NCI-H524 treated with DMSO at 0.1 percent for 48 hours (cell line): ENCODE data around the gene FIGLA.
"Not testable (repeated sequence)": the region's sequence is repeated elsewhere in the genome, so short reads cannot be mapped to it uniquely, and the experiment has no call there.

Experiments used
- DNase-seq: peaks from one replicate; lab custom pipeline; 2025; lab: John Stamatoyannopoulos, UW

FIGLA gene

DNA sequence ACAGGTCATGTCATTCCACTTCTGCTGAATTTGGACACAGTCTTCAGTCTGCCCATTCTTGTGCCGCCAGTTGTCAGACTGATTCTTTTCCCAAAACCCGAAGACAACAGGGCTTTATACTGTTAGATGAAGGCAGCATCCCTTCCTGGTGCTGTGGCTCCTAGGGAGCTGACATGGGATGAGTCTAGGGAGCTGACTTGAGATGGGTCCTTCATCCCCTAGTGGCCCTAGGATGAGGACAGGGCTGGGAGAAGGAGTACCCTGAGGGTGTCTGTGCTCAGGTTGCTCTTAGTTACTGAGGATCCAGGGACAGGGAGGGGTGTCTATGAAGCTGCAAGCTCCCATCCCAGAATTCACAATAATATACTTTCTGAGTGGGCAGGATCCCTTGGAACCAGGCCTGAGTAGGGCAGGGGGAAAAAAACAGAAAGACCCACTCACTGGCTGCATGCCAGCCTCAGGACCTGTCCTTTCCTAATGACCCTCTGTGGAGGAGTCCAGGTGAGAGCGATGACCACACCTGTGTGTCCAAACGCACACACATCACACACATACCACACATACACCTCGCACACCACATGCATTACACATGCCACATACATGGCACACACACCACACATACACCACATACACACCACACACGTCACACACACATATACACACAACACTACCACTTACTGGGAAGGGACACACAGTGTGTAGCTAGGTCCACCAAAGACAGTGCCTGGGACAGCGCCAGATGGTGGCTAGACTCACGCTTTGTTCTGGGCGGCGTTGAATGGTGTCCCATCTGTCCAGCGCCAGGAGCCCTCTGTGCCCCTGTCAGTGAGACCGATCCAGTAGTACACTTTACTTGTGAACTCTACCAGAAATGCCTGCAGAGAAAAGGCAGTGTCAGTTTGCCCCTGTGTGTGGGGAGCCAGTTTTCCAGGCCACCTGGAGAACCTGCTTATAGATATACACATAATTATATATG is 18.8 kb upstream of the FIGLA start:
- DNase-seq: peak; percentile 62

DNA sequence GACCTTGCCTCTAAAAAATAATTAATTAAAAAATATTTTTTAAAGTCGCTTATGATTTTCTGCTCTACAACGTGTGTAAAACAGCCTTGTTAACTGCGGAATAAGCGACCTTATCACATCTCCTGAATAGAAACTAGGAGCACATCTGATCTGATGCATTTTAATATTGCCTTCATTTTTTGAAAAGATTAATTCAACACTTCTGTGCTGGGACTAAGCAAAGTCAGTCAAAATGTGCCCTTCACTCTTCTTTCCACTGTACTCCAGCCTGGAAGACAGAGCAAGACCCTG is 17.3 kb upstream of the FIGLA start:
- DNase-seq: no peak

DNA sequence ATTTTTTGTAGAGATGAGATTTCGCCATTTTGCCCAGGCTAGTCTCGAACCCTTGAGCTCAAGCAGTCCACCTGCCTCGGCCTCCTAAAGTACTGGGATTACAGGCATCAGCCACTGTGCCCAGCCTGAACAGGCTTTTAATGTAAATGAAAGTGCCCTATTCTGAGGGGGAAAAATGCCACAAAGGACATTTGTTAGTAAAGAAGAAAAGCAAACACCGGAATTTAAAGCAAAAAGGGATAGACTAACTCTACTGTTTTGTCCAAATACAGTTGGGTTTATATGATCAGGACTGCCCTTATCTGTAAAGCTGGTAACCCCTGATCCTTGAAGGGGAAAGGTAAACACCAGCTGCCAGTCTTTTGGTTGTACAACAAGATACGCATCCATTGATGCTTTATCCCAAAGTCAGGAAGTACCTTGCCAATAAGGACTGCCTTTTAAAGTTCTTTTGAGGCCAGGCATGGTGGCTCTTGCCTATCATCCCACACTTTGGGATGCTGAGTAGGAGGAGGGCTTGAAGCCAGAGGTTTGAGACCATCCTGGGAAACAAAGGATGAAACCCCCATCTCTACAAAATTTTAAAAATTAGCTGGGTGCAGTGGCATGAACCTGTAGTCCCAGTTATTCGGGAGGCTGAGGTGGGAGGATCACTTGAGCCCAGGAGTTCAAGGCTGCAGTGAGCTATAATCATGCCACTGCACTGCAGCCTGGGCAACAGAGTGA is 16.8 kb upstream of the FIGLA start:
- no peak for DNase-seq

DNA sequence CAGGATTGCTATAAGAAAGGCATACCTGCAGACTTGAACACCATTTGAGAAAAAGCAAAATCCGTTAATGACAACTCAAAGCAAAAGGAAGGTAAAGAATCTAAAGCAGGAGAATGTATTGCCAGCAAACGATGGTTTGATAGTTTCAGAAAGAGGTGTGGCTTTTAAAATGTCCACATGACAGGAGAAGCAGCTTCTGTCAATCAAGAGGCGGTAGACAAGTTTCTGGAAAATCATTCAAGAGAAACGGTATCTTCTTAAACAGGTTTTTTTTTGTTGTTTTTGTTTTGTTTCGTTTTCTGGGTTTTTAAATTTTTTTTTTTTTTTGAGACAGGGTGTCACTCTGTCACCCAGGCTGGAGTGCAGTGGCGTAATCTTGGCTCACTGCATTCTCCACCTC is 16.2 kb upstream of the FIGLA start:
- no peak for DNase-seq

DNA sequence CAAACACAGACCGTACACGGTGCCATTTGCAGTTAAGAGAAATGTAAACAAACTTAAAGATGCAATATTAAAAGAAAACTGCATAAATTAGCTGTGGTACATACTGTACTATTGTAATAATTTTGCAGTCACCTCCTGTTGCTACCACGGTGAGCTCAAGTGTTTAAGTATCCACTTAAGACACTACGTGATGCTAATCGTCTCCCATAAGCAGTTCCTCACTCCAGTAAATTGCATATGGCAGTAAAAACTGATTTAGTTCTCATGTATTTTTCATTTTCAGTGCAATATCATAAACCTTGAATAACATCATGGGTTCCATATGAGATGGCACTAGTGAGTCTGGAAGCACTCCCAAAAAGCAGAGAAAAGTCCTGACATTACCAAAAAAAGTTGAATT is 15.6 kb upstream of the FIGLA start:
- DNase-seq: peak; percentile 53

DNA sequence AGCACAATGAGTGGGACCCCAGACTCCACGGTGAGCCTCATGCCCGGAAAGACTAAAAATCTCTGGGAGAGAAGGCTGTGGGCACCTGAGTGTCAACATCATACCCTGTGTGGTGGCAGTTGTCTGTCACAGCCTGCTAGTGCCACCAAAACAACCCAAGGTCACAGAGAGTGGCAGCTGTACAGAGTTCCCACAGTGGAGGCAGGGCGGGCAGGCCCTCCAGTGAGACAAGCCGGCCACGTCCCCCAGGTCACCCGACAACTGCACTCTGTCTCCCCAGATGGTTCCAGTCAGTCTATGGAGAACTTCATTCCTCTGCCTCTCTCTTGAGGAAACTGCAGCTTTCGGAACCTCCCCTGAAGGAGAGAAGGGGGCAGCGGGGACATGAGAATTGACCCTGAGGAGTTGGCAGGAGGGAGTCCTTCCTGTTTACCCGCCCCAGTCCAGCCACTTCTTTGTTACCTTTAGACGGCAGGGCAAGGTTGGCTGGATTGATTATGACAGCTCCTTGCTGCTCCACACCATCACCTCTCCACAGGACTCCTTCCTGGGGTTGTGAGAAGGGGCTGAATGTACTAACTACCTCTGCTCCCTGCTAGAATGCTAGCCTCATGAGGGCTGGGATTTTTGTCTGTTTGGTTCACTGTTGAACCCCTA is 11.3 kb upstream of the FIGLA start:
- DNase-seq: no peak

DNA sequence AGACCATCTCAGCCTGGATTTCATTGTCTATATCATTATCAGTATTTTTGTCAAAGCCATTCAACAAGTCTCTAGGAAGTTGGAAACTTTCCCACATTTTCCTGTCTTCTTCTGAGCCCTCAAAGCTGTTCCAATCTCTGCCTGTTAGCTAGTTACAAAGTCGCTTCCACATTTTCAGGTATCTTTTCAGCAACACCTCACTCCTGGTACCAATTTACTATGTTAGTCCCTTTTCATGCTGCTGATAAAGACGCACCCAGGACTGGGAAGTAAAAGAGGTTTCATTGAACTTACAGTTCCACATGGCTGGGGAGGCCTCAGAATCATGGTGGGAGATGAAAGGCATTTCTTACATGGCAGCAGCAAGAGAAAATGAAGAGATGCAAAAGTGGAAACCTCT is 9.3 kb upstream of the FIGLA start:
- no peak for DNase-seq

DNA sequence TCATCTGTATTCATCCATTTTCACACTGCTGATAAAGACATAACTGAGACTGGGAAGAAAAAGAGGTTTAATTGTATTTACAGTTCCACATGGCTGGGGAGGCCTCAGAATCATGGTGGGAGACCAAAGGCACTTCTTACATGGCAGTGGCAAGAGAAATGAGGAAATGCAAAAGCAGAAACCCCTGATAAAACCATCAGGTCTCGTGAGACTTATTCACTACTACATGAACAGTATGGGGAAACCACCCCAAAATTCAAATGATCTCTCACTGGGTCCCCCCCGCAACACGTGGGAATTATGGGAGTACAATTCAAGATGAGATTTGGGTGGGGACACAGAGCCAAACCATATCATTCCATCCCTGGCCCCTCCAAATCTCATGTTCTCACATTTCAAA is 7.6 kb upstream of the FIGLA start:
- DNase-seq: not testable (repeated sequence)

DNA sequence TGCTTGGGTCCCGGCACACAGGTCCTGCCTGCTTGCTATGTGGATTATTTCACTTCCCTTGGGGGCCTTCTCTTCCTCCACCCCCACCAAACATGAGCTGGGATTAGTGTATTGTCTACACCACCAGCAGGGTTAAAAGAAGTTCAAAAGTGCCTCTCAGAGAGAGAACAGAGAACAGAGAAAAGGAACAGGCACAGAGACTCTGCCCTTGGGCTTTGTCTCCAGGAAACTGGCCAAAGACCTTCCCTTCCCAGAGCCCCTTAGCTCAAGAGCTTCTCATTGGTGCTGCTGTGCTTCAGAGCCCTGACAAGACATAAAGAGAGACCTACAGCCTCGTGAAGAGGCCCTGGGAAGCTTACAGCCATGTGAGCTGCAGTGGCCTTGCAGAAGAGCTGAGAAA is 7.1 kb upstream of the FIGLA start:
- DNase-seq: no peak

DNA sequence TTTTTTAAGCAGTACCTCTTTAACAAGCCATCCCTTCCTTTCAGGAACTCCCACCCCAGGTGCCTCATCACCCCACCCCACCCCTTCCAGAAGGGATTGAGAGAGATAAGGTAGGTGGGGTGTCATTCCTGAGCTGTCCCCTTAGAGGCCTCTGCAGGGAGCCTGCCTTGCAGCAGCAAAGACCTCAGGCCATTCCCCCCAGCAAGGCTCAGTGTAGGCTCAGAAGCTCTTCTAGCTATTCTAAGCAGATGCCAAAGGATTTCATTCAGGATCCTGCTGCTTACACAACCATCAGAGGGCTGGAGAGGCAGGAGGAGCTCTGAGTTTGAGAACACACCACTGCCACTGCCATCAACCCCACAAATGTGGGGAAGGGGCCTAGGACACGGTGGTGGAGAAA is 5.8 kb upstream of the FIGLA start:
- DNase-seq: no peak

DNA sequence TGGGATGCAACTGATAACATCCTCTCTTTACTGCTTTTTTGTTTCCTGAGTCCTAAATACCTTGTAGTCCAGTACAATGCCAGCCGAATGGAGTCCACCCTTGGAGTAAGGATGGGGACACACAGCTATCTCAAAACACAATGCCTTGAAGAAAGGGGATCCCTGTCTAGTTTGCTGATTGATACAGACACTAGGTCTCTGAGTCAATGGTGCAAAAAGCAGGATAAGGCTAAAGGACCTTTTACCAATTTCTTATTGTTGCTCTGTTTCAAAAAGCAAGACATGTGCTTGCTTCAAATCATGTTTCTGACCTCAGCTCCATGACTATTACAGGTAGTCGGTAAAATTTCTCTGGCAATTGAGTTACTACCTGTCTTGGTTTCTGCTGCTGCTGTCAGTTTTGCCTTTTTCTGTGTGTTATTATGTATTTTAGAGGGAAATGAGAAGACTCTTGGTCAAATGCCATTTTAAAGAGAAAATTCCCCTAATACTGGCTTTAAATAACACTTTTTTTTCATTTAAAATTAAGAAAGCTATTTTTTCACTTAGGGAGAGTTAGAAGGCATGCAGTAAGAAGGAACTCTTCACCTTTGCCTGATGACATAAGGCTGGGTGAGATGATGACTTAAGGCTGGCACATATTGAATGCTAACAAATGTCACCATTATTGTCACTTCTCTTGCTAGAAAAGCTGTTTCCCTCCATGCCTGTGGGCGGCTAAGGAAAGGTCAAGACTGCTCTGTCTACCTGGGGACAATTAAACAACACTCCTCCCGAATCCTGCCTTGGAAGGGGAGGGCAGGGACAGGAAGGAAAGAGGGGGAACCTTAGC is 4.9 kb upstream of the FIGLA start:
- DNase-seq: no peak

DNA sequence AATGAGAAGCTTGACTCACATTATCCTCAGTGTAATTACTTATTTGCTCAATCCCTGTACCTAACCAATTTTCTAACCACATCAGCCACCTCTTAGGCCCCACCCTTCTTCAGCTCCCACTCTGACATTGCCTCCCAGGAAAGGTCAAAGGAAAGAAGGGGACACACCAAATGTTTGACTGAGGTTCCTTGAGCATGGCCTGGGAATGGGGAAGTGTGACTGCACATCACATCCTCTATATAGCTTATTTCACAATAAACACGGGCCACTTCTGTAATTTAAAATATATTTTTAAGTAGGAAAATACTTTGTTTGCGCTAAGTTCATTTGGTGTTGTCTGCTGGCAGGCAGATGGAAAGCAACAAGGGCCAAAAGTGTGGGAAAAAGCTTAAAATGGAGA is 3.0 kb upstream of the FIGLA start:
- DNase-seq: no peak

DNA sequence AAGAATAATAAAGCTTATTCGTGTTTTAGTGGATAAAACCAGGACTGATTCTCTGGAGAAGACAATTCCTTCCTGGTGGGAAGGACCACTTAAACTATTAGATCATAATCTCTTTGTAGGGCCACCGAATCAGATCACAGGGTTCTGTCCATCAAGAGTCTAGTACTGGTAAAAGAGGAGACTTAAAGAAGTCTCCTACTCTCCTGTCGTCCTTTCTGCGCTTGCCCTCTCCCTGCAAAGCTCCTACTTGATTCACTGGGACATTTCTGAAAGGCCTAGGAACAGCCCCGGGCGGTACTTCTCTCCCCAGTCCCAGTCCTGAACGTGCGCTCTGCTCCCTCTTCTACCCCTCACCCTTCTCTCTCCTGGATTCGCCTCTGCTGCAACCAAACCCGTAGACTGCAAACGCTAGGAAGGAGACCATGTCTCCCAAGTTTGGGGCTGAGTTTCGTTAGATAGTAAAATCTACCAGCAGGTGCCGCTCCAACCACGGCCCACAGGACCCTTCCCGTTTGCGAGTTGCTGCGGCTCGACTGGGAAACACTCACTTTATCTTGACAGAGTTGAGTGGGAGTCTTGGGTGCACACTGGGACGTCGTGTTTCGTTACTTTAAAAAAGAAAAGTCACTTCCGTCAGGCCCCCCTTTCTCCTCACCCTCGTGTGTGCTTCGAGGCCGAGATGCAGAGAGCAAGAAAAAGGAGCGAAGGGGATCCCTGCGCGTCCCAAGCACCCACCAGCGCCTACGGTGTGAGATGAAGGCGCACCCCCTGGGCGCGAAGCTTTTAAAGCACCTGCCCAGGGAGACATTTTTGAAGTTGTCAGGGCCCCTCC is 923 bp downstream of the FIGLA start:
- peak; percentile 23 for DNase-seq

DNA sequence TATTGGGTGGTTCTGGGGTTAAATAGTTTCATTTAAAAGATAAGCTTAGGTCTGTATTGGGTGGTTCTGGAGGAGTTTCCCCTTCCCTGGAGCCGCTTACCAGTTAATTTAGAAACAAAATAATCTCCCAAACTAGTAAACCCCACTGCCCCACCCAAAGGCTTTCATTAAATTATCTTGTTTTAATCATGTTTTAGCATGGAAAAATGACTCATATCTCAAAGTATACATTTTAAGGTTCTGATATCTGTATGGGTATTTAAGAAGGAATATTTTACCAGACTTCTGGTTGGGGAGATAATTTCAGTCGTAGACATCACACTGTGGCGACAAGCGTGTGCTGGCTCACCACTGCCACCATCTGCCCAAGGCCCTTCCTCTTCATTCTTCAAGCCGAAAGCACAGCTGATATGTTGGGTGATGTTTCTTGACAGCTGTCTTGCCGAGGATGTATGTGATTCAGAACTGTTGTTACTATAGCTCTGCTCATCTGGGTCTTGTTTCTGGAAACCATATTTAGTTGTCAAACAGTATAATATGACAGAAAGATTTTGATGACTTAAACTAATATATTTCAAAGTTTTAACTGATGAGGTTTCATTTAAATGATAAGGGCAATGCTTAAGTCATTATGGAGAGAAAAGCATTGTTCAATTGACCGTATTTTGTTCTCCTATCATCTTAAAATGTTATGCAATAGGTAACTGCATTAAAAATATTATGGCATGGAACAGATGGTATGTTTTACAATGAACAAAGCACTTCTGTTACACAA is 5.1 kb downstream of the FIGLA start:
- DNase-seq: no peak

DNA sequence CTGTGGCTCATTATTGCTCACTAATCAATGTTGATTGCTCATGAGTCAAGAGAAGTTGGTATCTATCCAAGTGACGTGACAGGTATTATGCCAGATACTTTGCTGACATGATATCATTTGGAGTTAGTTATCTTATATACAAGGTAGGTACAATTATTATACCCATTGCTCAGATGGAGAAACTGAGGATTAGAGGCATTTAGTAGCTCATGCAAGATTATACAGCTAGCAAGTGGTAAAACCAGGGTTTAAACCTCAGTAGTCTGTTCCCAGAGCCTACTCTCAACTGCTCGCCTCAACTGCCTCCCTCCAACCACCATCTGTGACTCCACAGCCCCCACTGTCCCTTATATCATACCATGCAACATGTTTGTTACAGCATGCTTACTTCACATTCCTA is 6.1 kb downstream of the FIGLA start:
- DNase-seq: no peak

DNA sequence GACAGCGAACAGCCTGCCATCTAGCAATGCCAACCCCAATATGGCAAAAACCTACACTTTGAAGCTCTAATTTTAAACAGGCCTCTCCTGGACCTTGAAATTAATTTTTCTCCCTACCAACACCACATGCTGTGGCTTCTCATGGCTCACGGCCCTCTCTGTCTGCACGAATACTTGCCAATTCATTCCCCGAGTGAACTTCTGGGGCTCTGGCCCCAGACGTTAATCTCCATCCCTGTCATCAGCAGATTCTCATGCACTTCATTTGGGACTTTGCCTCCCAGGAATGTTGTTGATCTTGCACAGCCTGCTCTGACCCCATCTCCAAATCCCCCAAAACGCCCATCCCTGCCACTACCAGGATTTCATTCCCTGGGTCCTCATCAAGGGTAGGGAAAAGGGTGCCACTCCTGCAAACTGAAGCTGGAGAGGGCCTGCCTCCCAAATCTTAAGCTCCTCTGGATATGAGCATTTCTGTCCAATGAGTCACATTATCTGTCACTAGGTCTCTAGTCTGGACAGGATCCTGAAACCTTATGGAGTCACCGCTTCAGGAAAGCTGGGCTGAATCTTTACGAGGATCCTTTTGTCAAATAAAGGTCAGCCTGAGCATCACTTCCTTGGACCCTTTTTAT is 10.4 kb downstream of the FIGLA start:
- no peak for DNase-seq

DNA sequence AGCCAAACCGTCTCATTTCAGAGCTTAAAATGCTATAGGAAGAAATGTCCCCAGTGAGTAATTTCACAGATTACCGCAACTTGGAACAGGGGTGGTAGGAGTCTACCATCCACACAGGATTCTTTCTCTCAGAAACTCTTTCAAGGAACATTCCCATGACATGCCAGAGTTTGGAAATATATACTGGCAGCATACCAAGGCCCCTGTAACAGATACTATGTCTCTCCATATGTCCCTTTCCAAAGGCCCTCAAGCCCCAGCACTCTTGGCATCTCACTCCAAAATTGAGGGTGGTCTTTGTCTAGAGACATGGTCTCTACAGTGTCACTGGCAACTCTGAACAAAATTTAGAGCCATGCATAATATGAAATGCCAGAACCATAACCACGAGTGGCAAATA is 11.0 kb downstream of the FIGLA start:
- no peak for DNase-seq

DNA sequence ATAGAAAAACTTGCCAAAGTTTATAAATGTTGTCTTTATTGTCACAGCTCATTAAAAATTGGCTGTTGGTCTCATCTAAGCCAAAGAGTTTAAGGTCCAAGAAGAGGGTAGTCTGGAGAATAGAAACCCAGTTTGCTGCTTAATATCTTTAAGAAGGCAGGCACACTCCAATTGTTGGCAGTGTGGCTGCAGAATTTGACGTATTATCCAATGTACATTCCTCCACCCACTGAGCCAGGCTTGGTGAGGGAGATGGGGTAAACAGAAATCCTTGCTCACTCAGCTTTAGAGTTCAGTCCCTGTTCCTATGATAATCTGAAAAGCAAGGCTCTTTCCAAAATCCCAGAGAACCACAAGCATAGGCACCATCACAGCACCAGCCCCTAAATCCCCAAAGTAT is 11.8 kb downstream of the FIGLA start:
- DNase-seq: no peak

DNA sequence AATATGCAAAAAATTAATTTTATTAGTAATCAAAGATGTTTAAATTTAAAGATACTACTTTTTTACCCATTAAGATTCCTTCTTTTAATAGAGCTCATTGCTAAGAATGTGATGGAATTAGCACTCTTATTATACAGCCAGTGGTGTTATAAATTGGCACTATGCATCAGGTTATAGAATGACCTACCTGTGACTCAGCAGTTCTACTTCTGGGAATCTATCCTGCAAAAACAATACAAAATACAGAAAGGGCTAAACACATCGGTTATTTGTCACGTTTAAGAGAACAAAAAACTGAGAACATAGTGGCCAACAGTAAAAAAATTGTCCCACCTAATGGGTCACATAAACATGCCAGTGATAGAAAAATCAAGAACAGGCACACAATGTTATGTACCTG is 13.0 kb downstream of the FIGLA start:
- no peak for DNase-seq

DNA sequence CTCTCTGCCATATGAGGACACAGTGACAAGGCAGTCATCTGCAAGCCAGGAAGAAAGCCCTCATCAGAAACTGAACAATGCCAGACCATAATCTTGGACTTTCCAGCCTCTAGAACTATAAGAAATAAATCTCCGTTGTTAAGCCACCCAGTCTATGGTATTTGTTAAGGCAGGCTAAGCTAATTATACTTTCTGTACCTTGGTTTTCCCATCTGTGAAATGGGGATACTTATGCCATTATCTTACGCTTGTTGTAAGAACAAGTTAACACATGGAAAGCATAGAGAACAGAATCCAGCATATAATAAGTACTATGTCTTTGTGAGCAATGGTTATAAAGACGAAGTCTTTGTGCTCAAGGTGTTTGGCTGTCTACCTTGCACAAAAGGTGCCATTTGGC is 14.2 kb downstream of the FIGLA start:
- no peak for DNase-seq
